ENCODE results near the gene AGAP1.

AGAP1 gene

GRCh38 chr2:236161531-236161930, 667.7 kb downstream of the AGAP1 start:
- DNase-seq (ENCODE audit: low spot score): no peak

GRCh38 chr2:236162031-236162845, 668.4 kb downstream of the AGAP1 start:
- DNase-seq (ENCODE audit: low spot score): no peak

GRCh38 chr2:236162882-236163470, 669.1 kb downstream of the AGAP1 start:
- DNase-seq (ENCODE audit: low spot score): no peak

- no peak for DNase-seq (ENCODE audit: low spot score)
Observed at GRCh38 chr2:236163471-236164200, 669.8 kb downstream of the AGAP1 start.

- DNase-seq (ENCODE audit: low spot score): no peak
Observed at GRCh38 chr2:236164201-236164924, 670.5 kb downstream of the AGAP1 start.

- no peak for DNase-seq (ENCODE audit: low spot score)
Observed at GRCh38 chr2:236164925-236165841, 671.3 kb downstream of the AGAP1 start.

GRCh38 chr2:236165842-236166795, 672.3 kb downstream of the AGAP1 start:
- DNase-seq (ENCODE audit: low spot score): no peak

- no peak for DNase-seq (ENCODE audit: low spot score)
Observed at GRCh38 chr2:236166796-236167296, 673.0 kb downstream of the AGAP1 start.

- DNase-seq (ENCODE audit: low spot score): no peak
Observed at GRCh38 chr2:236167297-236168109, 673.7 kb downstream of the AGAP1 start.

- no peak for DNase-seq (ENCODE audit: low spot score)
Observed at GRCh38 chr2:236168110-236169080, 674.6 kb downstream of the AGAP1 start, which contains the start of gene GBX2. GBX2 (minus strand) TSS chr2:236168386; CDS start chr2:236167971, 415 bp downstream.

- DNase-seq (ENCODE audit: low spot score): no peak
Observed at GRCh38 chr2:236169151-236169721, 675.4 kb downstream of the AGAP1 start.

GRCh38 chr2:236169741-236170589, 676.1 kb downstream of the AGAP1 start:
- no peak for DNase-seq (ENCODE audit: low spot score)

- no peak for DNase-seq (ENCODE audit: low spot score)
Observed at GRCh38 chr2:236170590-236171165, 676.8 kb downstream of the AGAP1 start.

GRCh38 chr2:236171181-236171679, 677.4 kb downstream of the AGAP1 start:
- no peak for DNase-seq (ENCODE audit: low spot score)

GRCh38 chr2:236171680-236172254, 677.9 kb downstream of the AGAP1 start:
- DNase-seq (ENCODE audit: low spot score): peak; percentile 18
